IPS-15b (cell line): ENCODE results near the gene FLNC.

Source experiments
- H3K27me3 ChIP-seq: one replicate; pipeline ENCODE4 v1.6.1; 2013; ENCODE audit warnings: low read length; ENCODE audit not compliant: control insufficient read depth, insufficient read depth
- H3K36me3 ChIP-seq: one replicate; pipeline ENCODE4 v1.6.1; 2013; ENCODE audit warnings: low read length; ENCODE audit not compliant: control insufficient read depth, insufficient read depth
- H3K4me1 ChIP-seq: one replicate; pipeline ENCODE4 v1.6.1; 2013; ENCODE audit warnings: mild to moderate bottlenecking, low read length; ENCODE audit not compliant: control insufficient read depth, insufficient read depth
- H3K4me3 ChIP-seq: one replicate; pipeline ENCODE4 v1.5.1; 2013; ENCODE audit warnings: low read depth, low read length
- H3K9ac ChIP-seq: one replicate; pipeline ENCODE4 v1.6.1; 2013; ENCODE audit warnings: low read depth, mild to moderate bottlenecking, low read length
- H3K9me3 ChIP-seq: one replicate; pipeline ENCODE4 v1.6.1; 2013; ENCODE audit warnings: mild to moderate bottlenecking, low read length; ENCODE audit not compliant: control insufficient read depth, insufficient read depth

Gene FLNC

GRCh38 chr7:128807191-128807590 lies 23.0 kb upstream of the FLNC start:
- Histone ChIP-seq H3K4me3 (no peak overlapping the region), H3K9me3 (no peaks in the 10 kb centered on the region), H3K9ac (no peak overlapping the region), H3K4me1 (no peaks in the 10 kb centered on the region), H3K27me3 (no peaks in the 10 kb centered on the region), H3K36me3 (peaks cover 27% of the 10 kb centered on the region)

GRCh38 chr7:128809363-128809762 lies 20.8 kb upstream of the FLNC start:
- Histone ChIP-seq H3K9me3 (no peaks in the 10 kb centered on the region), H3K4me3 (no peak overlapping the region), H3K27me3 (no peaks in the 10 kb centered on the region), H3K4me1 (peaks cover 5% of the 10 kb centered on the region), H3K36me3 (peaks cover 27% of the 10 kb centered on the region), H3K9ac (no peak overlapping the region)

GRCh38 chr7:128810473-128810872 lies 19.7 kb upstream of the FLNC start:
- no peak overlapping the region for H3K4me3 ChIP-seq
- H3K27me3 ChIP-seq = no peaks in the 10 kb centered on the region
- H3K4me1 ChIP-seq = peaks cover 5% of the 10 kb centered on the region
- H3K9ac ChIP-seq = no peak overlapping the region
- H3K9me3 ChIP-seq = no peaks in the 10 kb centered on the region
- peaks cover 20% of the 10 kb centered on the region for H3K36me3 ChIP-seq

GRCh38 chr7:128810997-128811396 lies 19.2 kb upstream of the FLNC start:
- Histone ChIP-seq H3K9me3 (no peaks in the 10 kb centered on the region), H3K4me1 (peaks cover 5% of the 10 kb centered on the region), H3K9ac (no peak overlapping the region), H3K36me3 (peaks cover 15% of the 10 kb centered on the region), H3K27me3 (no peaks in the 10 kb centered on the region), H3K4me3 (no peak overlapping the region)

GRCh38 chr7:128811631-128812430 lies 18.4 kb upstream of the FLNC start:
- Histone ChIP-seq H3K4me1 (peaks cover 5% of the 10 kb centered on the region), H3K9ac (no peak overlapping the region), H3K36me3 (peaks cover 8% of the 10 kb centered on the region), H3K4me3 (no peak overlapping the region), H3K9me3 (no peaks in the 10 kb centered on the region), H3K27me3 (no peaks in the 10 kb centered on the region)

- H3K27me3 ChIP-seq = no peaks in the 10 kb centered on the region
- peaks cover 5% of the 10 kb centered on the region for H3K4me1 ChIP-seq
- H3K4me3 ChIP-seq = no peak overlapping the region
- no peaks in the 10 kb centered on the region for H3K9me3 ChIP-seq
- peaks cover 5% of the 10 kb centered on the region for H3K36me3 ChIP-seq
- H3K9ac ChIP-seq = no peak overlapping the region
Measured at GRCh38 chr7:128812514-128813168, 17.6 kb upstream of the FLNC start.

GRCh38 chr7:128814499-128814898 lies 15.7 kb upstream of the FLNC start:
- Histone ChIP-seq H3K27me3 (no peaks in the 10 kb centered on the region), H3K9ac (no peak overlapping the region), H3K4me3 (no peak overlapping the region), H3K9me3 (no peaks in the 10 kb centered on the region), H3K4me1 (peaks cover 5% of the 10 kb centered on the region), H3K36me3 (peaks cover 5% of the 10 kb centered on the region)

- no peak overlapping the region for H3K9ac ChIP-seq
- H3K4me1 ChIP-seq = peaks cover 5% of the 10 kb centered on the region
- no peaks in the 10 kb centered on the region for H3K27me3 ChIP-seq
- H3K9me3 ChIP-seq = no peaks in the 10 kb centered on the region
- no peak overlapping the region for H3K4me3 ChIP-seq
- peaks cover 5% of the 10 kb centered on the region for H3K36me3 ChIP-seq
Measured at GRCh38 chr7:128815289-128815942, 14.8 kb upstream of the FLNC start.

- no peak overlapping the region for H3K9ac ChIP-seq
- no peaks in the 10 kb centered on the region for H3K9me3 ChIP-seq
- H3K36me3 ChIP-seq = no peaks in the 10 kb centered on the region
- H3K27me3 ChIP-seq = no peaks in the 10 kb centered on the region
- no peak overlapping the region for H3K4me3 ChIP-seq
- H3K4me1 ChIP-seq = no peaks in the 10 kb centered on the region
Measured at GRCh38 chr7:128818694-128819093, 11.5 kb upstream of the FLNC start.

- H3K27me3 ChIP-seq = no peaks in the 10 kb centered on the region
- H3K9ac ChIP-seq = no peak overlapping the region
- no peak overlapping the region for H3K4me3 ChIP-seq
- no peaks in the 10 kb centered on the region for H3K36me3 ChIP-seq
- H3K4me1 ChIP-seq = no peaks in the 10 kb centered on the region
- no peaks in the 10 kb centered on the region for H3K9me3 ChIP-seq
Measured at GRCh38 chr7:128821724-128822123, 8.5 kb upstream of the FLNC start.

- peaks cover 15% of the 10 kb centered on the region for H3K27me3 ChIP-seq
- peaks cover 5% of the 10 kb centered on the region for H3K4me1 ChIP-seq
- no peaks in the 10 kb centered on the region for H3K36me3 ChIP-seq
- H3K9ac ChIP-seq = no peak overlapping the region
- H3K9me3 ChIP-seq = no peaks in the 10 kb centered on the region
- no peak overlapping the region for H3K4me3 ChIP-seq
Measured at GRCh38 chr7:128826512-128826911, 3.7 kb upstream of the FLNC start.

GRCh38 chr7:128826916-128827247 lies 3.3 kb upstream of the FLNC start:
- H3K4me1 ChIP-seq = peaks cover 5% of the 10 kb centered on the region
- H3K9me3 ChIP-seq = no peaks in the 10 kb centered on the region
- no peak overlapping the region for H3K9ac ChIP-seq
- no peak overlapping the region for H3K4me3 ChIP-seq
- H3K27me3 ChIP-seq = peaks cover 15% of the 10 kb centered on the region
- H3K36me3 ChIP-seq = no peaks in the 10 kb centered on the region
